Measurements from ENCODE around the gene FILIP1L.

DNA sequence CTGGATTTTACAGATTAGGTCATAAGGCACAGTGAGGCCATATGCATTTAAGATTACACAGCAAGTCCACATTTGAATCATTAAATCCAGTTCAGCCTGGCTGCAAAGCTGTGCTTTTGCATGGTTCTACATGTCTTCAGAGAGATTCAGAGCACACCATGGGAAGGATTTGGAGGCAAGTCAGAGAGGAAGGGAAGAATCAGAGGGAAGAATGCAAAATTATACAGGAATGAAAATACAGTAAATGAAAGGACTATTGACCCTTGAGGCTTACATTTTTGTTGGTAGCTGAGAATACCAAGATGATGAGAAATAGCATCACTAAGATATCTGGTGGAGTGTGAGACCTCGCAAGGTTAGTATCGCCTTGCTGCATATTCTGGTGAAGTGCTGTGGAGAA, 13.9 kb downstream of the FILIP1L start:
- TF ChIP-seq GATA2 (IDR thresholded peaks at IDR 0.05; ENCODE audit: low read depth, low read length): no peak
- TF ChIP-seq GATA3 (IDR thresholded peaks at IDR 0.05; ENCODE audit: low read depth, low read length): no peak

Measured in SH-SY5Y (cell line).